Raji (cell line): ENCODE data around the gene RESP18.

Experiments used
- POLR2A ChIP-seq: IDR thresholded peaks from 2 replicates; pipeline ENCODE4 v1.6.1; 2011; ENCODE audit warnings: low read depth, low read length, control low read depth; ENCODE audit not compliant: insufficient read depth

Gene RESP18

GRCh38 chr2:219298759-219299371 lies 33.7 kb downstream of the RESP18 start:
- 0 out of 2 replicates have a peak, but pooled peaks have one; percentile 27 for TF ChIP-seq POLR2A

GRCh38 chr2:219297766-219298456 lies 34.6 kb downstream of the RESP18 start:
- no peak for TF ChIP-seq POLR2A

GRCh38 chr2:219296631-219297391 lies 35.7 kb downstream of the RESP18 start:
- TF ChIP-seq POLR2A, result no peak

GRCh38 chr2:219296142-219296541 lies 36.4 kb downstream of the RESP18 start:
- no peak for TF ChIP-seq POLR2A

- peak; percentile 66 for TF ChIP-seq POLR2A
Observed at GRCh38 chr2:219294356-219295351, 37.9 kb downstream of the RESP18 start.

GRCh38 chr2:219293736-219294231 lies 38.8 kb downstream of the RESP18 start:
- no peak for TF ChIP-seq POLR2A

- TF ChIP-seq POLR2A, result no peak
Observed at GRCh38 chr2:219292616-219293015, 39.9 kb downstream of the RESP18 start.

GRCh38 chr2:219291910-219292490 lies 40.5 kb downstream of the RESP18 start:
- TF ChIP-seq POLR2A, result no peak

GRCh38 chr2:219291394-219291793 lies 41.1 kb downstream of the RESP18 start:
- TF ChIP-seq POLR2A, result no peak

- TF ChIP-seq POLR2A, result no peak
Observed at GRCh38 chr2:219290381-219291171, 42.0 kb downstream of the RESP18 start.

- no peak for TF ChIP-seq POLR2A
Observed at GRCh38 chr2:219289537-219290361, 42.8 kb downstream of the RESP18 start.

- no peak for TF ChIP-seq POLR2A
Observed at GRCh38 chr2:219289195-219289536, 43.4 kb downstream of the RESP18 start.
